Activated B cell treated with CpG ODN at 0.5 μM for 24 hours (primary cell): ENCODE data around the gene COBL. TPM values are rescaled to one million over a fixed set of nuclear protein-coding genes. Genes with fewer than 3 reads are reported as not detected.

Experiments used
- ATAC-seq: fragments of 200-7000 bp; cut with Tn5 transposase; one replicate; pipeline ENCODE4 v1.10.0; 2021; ENCODE audit warnings: low read depth, mild to moderate bottlenecking, moderate library complexity
- CTCF ChIA-PET: fragments of 350-600 bp; sonication (Branson Sonifier 250); formaldehyde crosslinking; loops from one replicate; lab custom pipeline; 2021; ENCODE audit warnings: antibody characterized with exemption; lab: Charles Lee
- POLR2A ChIA-PET: fragments of 350-600 bp; sonication (Branson Sonifier 250); formaldehyde crosslinking; loops from one replicate; lab custom pipeline; 2021; ENCODE audit warnings: antibody characterized with exemption; lab: Charles Lee
- DNase-seq: peaks from one replicate; pipeline ENCODE4 v3.0.0; 2022
- H3K27ac Mint-ChIP-seq: one replicate; pipeline ENCODE4 v1.8.0; 2020; ENCODE audit warnings: mixed read lengths
- H3K27me3 Mint-ChIP-seq: one replicate; pipeline ENCODE4 v1.8.0; 2021; ENCODE audit warnings: mixed read lengths
- H3K36me3 Mint-ChIP-seq: one replicate; pipeline ENCODE4 v1.8.0; 2021; ENCODE audit warnings: low read depth, mixed read lengths
- H3K4me1 Mint-ChIP-seq: one replicate; pipeline ENCODE4 v1.8.0; 2021; ENCODE audit warnings: mixed read lengths
- H3K4me3 Mint-ChIP-seq: one replicate; pipeline ENCODE4 v1.8.0; 2020; ENCODE audit warnings: mild to moderate bottlenecking, mixed read lengths
- H3K9me3 Mint-ChIP-seq: one replicate; pipeline ENCODE4 v1.8.0; 2020; ENCODE audit warnings: mixed read lengths
- intact Hi-C: fragments of 100-400 bp; cut with micrococcal nuclease; formaldehyde crosslinking; loops from one replicate; pipeline ENCODE4 v1.15.1; 2024
- total RNA-seq: library from RNA; stranded (reverse); gene quantifications from 2 replicates; pipeline ENCODE4 v1.2.3, GENCODE V29; 2022
- TF ChIP-seq, protein P1 (sequence below): fragments of 200-600 bp; IDR thresholded peaks from one replicate; pipeline ENCODE4 v1.8.0; 2022; ENCODE audit warnings: antibody characterized with exemption, mild to moderate bottlenecking

COBL gene
- total RNA-seq, 1 donor from 2014 or later = not detected

GRCh38 chr7:51190969-51191368 is 125.6 kb downstream of the COBL start:
- ChIA-PET CTCF (interaction anchor here (1.0 kb wide), 1 partner anchor 30 kb away, joined by 3 read pairs; no protein-coding TSS in a partner anchor), POLR2A (no interaction called here)
- TF ChIP-seq, protein P1, sequence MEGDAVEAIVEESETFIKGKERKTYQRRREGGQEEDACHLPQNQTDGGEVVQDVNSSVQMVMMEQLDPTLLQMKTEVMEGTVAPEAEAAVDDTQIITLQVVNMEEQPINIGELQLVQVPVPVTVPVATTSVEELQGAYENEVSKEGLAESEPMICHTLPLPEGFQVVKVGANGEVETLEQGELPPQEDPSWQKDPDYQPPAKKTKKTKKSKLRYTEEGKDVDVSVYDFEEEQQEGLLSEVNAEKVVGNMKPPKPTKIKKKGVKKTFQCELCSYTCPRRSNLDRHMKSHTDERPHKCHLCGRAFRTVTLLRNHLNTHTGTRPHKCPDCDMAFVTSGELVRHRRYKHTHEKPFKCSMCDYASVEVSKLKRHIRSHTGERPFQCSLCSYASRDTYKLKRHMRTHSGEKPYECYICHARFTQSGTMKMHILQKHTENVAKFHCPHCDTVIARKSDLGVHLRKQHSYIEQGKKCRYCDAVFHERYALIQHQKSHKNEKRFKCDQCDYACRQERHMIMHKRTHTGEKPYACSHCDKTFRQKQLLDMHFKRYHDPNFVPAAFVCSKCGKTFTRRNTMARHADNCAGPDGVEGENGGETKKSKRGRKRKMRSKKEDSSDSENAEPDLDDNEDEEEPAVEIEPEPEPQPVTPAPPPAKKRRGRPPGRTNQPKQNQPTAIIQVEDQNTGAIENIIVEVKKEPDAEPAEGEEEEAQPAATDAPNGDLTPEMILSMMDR = no peak
- DNase-seq (no peak), ATAC-seq (no peak)
- no peak overlapping the region for H3K27ac Mint-ChIP-seq
- no peaks in the 10 kb centered on the region for H3K27me3 Mint-ChIP-seq
- H3K4me3 Mint-ChIP-seq = no peak overlapping the region
- no peaks in the 10 kb centered on the region for H3K9me3 Mint-ChIP-seq
- no peaks in the 10 kb centered on the region for H3K4me1 Mint-ChIP-seq
- intact Hi-C loops = no loop called here
- no peaks in the 10 kb centered on the region for H3K36me3 Mint-ChIP-seq

DNA sequence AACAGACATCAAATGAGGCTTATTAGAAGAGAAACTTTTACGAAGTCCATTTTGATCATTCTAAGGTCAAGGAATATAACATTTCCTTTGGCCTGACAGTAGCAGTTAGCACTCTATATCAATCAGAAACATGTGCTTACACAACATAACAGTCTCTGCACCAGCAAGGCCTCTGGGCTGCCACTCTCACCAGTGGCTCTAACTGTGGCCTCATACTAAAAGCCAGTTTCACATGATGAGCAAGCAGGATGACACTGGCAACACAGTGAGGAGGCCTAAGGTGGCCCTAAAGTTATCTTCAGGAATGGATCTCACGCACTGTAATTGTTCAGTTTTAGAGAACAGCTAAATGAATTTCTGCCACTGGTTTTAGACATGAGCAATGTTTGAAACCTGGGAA is 126.8 kb downstream of the COBL start:
- no peaks in the 10 kb centered on the region for H3K9me3 Mint-ChIP-seq
- DNase-seq (no peak), ATAC-seq (no peak)
- intact Hi-C loops = no loop called here
- no peak overlapping the region for H3K27ac Mint-ChIP-seq
- no peaks in the 10 kb centered on the region for H3K4me1 Mint-ChIP-seq
- no peaks in the 10 kb centered on the region for H3K27me3 Mint-ChIP-seq
- no peak overlapping the region for H3K4me3 Mint-ChIP-seq
- TF ChIP-seq, protein P1 = no peak
- H3K36me3 Mint-ChIP-seq = no peaks in the 10 kb centered on the region
- POLR2A ChIA-PET = no interaction called here
- CTCF ChIA-PET = no interaction called here

- intact Hi-C loops = no loop called here
- no peak overlapping the region for H3K4me3 Mint-ChIP-seq
- H3K4me1 Mint-ChIP-seq = no peaks in the 10 kb centered on the region
- ChIA-PET POLR2A (no interaction called here), CTCF (no interaction called here)
- no peaks in the 10 kb centered on the region for H3K9me3 Mint-ChIP-seq
- no peak for ATAC-seq
- TF ChIP-seq, protein P1 = no peak
- no peak for DNase-seq
- H3K36me3 Mint-ChIP-seq = no peaks in the 10 kb centered on the region
- no peak overlapping the region for H3K27ac Mint-ChIP-seq
- H3K27me3 Mint-ChIP-seq = no peaks in the 10 kb centered on the region
Measured at GRCh38 chr7:51188987-51189386, 127.6 kb downstream of the COBL start.

DNA sequence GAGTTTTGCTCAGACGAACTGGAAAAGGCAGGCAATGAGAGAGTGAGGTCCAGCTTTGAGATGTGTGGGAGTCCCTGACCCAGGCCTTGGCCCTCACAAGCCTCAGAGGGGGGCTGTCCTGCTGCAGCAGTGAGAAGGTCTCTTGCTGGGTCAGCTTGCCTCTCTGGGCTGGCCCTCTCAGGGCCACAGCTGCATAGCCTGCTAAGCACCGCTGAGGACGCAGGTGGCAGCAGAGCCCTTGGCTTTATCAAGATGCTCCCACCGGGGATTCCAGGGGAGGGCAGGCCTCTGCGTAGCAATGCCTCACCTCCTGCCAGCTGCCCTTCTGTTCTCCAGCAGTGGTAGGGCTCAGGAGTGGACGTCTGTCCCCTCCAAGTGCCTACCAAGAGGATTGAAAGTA is 128.7 kb downstream of the COBL start:
- no peaks in the 10 kb centered on the region for H3K4me1 Mint-ChIP-seq
- intact Hi-C loops = no loop called here
- no peak overlapping the region for H3K4me3 Mint-ChIP-seq
- TF ChIP-seq, protein P1 = no peak
- DNase-seq (no peak), ATAC-seq (no peak)
- H3K36me3 Mint-ChIP-seq = no peaks in the 10 kb centered on the region
- H3K27me3 Mint-ChIP-seq = no peaks in the 10 kb centered on the region
- POLR2A ChIA-PET = no interaction called here
- H3K27ac Mint-ChIP-seq = no peak overlapping the region
- no peaks in the 10 kb centered on the region for H3K9me3 Mint-ChIP-seq
- CTCF ChIA-PET = no interaction called here

DNA sequence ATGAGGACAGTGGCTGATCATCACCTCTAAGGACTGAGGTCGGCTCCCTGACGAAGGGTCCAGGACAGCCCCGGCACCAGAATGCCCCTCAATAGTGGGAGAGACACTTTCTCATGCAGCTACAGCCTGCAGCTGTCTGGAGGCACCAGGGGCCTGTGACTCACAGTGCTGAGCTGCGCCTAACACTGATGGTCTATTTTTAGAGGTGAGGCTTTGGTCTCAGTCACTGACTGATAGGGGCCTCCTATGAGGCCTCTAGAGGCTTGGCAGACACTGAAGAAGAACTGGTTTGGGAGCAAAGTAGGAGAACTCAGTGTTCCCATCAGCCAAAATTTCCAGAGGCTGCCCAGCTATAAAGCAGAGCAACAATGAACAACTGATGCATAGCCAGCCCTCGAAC is 130.1 kb downstream of the COBL start:
- ChIA-PET CTCF (no interaction called here), POLR2A (no interaction called here)
- Mint-ChIP-seq H3K27me3 (peaks cover 3% of the 10 kb centered on the region), H3K27ac (no peak overlapping the region), H3K36me3 (no peaks in the 10 kb centered on the region), H3K9me3 (no peaks in the 10 kb centered on the region), H3K4me3 (no peak overlapping the region), H3K4me1 (no peaks in the 10 kb centered on the region)
- DNase-seq (no peak), ATAC-seq (no peak)
- TF ChIP-seq, protein P1 = no peak
- intact Hi-C loops = no loop called here
